Measurements from ENCODE around the gene KIAA1614. TPM values are rescaled to one million over a fixed set of nuclear protein-coding genes. Genes with fewer than 3 reads are reported as not detected.

Gene KIAA1614
- 1 to 10 TPM; 5.0 to 9.8 (median 7.7) TPM for polyA plus RNA-seq (ENCODE audit: insufficient read length in 4 of 4)

DNA sequence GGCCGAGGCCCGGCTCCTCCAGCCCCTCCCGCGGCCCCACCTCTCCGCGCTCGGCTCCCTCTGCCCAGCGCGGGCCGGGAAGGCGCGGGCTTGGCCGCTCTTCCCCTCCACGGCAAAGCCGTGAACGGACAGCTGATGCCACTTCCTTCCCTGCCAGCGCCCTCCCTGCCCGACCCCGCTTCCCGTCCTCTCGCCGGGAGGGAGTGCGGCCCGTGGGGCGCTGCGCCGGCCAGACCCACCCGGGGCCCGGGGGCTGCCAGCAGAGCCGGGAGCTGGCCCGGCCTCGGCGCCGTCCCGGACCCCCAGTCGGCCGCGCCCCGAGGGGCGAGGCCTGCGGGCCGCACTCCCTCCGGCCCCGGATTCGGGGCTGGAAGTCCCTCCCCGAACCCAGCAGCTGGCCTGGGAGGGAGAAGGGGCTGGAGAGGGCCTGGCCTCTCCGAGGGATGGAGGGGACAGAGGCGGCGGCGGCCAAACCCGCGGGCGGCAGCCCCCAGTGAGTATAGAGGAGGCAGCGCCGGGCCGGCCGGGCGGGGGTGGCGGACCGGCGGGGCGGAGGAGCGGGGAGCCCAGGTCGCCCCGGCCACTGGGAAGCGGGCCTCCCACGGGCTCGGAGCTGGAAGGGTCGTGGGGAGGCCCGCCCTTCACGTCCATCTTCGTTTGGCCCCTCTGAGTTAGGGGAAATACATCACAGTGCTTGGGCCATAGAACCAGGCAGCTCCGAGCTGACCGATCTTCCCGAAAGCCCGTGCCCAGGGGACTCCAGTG lies at the start of gene KIAA1614:
KIAA1614 (plus strand) TSS at position 97 of the 765 bp plus-strand sequence; CDS start at position 444, 347 bp downstream.
- no peak for DNase-seq (ENCODE audit: low read depth in 4 of 4, low spot score in 3 of 4)

DNA sequence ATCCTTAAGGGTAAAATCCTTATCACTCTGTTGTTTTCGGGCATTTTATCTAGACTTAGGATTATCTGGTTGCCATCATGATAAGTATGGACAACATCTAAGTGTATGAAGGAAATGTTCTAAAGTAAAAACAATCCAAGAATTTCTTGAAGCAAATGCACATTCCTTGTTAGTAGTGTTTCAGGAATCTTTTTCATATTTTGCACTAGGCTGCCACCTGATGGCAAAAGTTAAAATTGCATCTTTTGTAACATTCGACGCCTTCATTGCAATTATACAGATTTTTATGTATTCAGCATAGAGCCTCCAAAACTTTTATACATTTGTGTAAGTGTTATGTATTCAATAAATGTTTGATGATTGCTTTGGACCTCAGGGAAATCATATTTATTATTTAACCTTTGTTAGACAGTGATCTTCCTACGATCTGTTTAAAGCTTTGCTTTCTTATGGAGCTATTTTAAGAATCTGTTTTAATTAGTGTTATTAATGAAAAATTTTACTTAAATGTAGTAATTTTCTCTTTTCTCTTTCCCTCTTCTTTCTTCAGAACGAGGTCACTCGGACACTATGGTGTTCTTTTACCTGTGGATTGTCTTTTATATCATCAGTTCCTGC lies 49.4 kb upstream of the KIAA1614 start:
- peak in 1 of 4 donors; percentile 31 for DNase-seq (ENCODE audit: low read depth in 4 of 4, low spot score in 3 of 4)

DNA sequence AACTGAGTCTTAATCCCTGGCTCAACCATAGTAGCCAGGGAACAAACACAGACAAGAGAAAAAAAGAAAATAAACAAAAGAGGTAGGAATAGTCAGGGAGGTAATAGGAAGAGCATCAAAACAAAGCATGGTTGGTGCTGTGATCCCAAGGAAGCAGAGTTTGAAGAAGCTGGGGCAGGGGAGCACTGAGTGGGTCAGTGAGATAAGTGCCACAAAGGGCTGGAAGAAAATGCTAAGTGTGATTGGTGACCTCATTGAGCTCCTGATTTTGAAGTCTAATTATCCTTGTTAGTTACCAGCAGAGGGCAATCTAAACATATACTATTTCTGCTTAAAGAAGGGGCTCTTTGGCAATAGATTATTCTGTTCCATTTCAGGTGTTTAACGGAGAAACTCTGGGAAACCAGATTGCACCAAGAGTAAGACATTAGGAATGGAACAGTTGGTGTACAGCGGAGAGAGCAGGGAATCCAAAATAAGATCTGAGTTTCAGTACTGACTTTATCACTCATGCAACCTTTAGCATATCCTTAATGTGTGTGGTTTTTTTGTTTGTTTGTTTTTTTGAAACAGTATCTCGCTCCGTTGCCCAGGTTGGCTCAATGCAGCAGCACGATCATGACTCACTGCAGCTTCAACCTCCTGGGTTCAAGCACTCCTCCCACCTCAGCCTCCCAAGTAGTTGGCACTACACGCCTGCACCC lies 30.7 kb upstream of the KIAA1614 start:
- DNase-seq (ENCODE audit: low read depth in 4 of 4, low spot score in 3 of 4), result peak in 3 of 4 donors; percentile 29 to 41 (median 33)

GRCh38 chr1:180884588-180885300 lies 28.0 kb upstream of the KIAA1614 start:
- no peak for DNase-seq (ENCODE audit: low read depth in 4 of 4, low spot score in 3 of 4)

GRCh38 chr1:180886338-180886737 lies 26.4 kb upstream of the KIAA1614 start:
- DNase-seq (ENCODE audit: low read depth in 4 of 4, low spot score in 3 of 4), result no peak

DNA sequence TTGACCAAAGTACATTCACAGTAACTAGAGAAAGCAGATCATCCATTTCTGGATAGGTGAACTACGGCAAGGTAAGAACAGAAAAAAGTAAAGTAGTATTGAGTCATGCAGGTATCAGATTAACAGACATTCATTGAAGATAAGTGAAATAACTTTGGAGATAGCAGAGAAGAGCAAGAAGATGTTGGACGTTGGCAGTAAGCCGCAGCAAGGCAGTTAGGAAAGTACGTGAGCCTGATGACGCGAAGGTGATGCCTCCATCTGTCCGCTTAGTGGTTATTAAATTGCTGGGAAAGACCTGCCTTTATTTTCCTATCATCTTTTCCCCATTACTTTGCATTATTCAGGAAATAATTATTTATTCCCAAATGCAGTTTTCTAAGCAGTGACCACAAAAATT lies 24.9 kb upstream of the KIAA1614 start:
- no peak for DNase-seq (ENCODE audit: low read depth in 4 of 4, low spot score in 3 of 4)

- DNase-seq (ENCODE audit: low read depth in 4 of 4, low spot score in 3 of 4), result no peak
Observed at GRCh38 chr1:180888870-180889269, 23.8 kb upstream of the KIAA1614 start.

DNA sequence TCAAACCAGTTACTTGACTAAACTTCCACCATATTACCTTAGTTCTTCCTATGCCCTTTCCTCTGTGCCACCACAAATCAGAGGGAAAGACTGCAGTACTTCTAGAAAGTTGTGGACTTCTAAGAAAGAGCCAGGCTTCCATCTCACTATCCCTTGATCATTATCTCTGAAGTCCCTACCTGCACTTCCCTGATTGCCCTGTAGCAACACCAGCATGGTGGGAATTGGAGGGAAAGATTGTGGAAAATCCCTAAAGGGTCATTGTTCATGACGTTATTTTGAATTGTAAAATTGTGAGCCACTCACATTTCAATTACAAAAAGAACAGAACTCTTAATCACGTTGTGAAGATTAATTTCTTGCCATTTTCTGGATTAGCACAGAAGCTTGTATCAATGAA lies 23.4 kb upstream of the KIAA1614 start:
- no peak for DNase-seq (ENCODE audit: low read depth in 4 of 4, low spot score in 3 of 4)

DNA sequence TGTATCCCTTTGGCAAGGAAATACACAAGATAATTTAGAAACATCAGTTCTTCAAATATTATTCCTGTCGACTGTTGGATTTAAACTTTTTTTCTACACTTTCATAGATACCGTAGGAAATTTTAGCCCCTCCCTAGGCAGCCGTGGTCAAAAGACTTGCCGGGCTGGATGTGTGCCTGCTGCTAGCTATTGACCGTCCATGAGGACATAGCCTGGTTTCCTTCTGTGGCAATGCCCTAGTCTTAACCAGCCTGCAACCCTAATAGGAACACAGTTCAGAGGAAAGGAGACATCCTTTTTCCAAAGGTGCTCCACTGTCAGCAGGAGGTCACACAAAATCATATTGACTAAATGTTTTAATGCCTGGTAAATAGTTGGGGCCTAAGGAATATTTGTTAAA lies 20.4 kb upstream of the KIAA1614 start:
- DNase-seq (ENCODE audit: low read depth in 4 of 4, low spot score in 3 of 4), result no peak

GRCh38 chr1:180892675-180893074 lies 20.0 kb upstream of the KIAA1614 start:
- DNase-seq (ENCODE audit: low read depth in 4 of 4, low spot score in 3 of 4), result no peak

DNA sequence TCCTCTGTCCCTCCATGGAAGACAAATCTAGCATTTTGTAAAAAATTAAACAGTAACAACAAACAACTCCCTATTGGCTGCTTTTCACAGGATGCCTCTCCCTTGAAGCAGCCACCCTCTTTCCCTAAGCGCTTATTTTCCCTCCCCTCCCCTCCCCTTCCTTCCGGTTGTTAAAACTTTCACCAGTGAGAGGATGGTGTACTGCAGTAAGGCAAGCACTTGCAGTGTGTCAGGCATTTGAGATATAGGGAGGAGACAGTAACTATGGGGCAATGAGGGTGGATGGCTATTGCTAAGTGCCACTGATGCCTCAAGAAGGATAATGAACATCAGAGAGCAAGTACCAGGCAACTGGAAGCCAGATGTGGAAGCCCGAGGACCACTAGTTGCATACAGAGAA lies 19.1 kb upstream of the KIAA1614 start:
- DNase-seq (ENCODE audit: low read depth in 4 of 4, low spot score in 3 of 4), result no peak

GRCh38 chr1:180896161-180896560 lies 16.5 kb upstream of the KIAA1614 start:
- DNase-seq (ENCODE audit: low read depth in 4 of 4, low spot score in 3 of 4), result no peak

GRCh38 chr1:180898441-180899219 lies 14.1 kb upstream of the KIAA1614 start:
- no peak for DNase-seq (ENCODE audit: low read depth in 4 of 4, low spot score in 3 of 4)

DNA sequence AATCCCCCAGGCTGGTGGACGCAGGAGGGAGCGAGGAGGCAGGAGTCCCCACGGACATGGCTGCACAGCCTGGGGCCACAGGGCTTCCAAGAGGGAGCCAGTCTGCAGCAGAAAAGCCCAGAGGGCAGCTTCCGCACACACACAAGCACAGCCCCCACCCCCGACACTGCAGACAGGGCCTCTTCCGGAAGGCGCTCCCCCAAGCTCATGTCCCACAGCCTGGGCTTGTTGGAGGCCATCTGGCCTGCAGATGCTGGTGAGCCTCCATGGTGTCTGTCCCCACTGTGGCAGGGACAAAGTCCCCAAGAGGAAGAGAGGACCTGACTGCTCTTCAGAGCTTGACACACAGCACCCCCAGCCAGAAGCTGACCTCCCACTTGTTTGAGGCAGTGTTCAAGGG lies 13.4 kb upstream of the KIAA1614 start:
- DNase-seq (ENCODE audit: low read depth in 4 of 4, low spot score in 3 of 4), result no peak

DNA sequence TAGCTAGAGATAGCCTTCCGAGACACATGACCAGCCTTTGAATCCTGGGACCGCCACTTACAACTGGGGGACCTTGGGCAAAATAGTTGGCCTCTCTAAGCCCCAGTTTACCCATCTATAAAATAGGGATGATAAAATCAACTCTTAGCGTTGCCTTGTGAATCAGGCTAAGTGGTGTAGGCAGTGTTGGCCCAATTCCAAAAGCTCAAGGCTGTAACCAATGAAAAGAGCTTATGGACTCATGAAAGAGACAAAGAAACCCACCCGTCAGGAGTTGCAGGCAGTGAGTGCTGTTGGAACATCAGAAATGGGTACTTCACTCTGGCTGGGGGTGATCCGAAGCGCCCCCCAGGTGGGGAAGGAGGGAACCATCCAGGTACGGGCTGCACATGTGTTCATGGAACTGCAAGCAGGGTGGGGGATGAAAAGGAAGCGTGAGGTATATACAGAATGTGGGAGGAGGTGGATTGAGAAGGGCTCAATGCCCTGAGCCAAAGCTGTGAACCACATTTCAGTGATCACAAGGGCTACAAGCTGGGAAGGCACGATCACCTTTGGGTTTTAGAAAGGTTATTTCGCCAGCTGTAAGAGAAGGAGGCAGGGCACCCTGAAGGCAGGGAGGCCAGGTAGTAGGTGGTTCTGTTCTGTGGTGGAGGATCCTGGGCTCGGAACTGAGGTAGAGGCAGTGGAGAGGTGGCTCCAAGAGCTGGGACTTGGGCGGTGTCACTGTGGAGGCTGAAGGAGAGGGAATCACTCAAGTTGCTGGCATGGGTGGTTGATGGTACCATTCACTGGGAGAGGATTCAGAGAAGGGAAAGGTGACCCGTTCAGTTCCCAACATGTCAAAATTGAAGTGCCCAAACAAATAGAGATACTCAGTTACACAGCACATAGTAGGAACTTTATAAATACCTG lies 11.4 kb upstream of the KIAA1614 start:
- no peak for DNase-seq (ENCODE audit: low read depth in 4 of 4, low spot score in 3 of 4)

DNA sequence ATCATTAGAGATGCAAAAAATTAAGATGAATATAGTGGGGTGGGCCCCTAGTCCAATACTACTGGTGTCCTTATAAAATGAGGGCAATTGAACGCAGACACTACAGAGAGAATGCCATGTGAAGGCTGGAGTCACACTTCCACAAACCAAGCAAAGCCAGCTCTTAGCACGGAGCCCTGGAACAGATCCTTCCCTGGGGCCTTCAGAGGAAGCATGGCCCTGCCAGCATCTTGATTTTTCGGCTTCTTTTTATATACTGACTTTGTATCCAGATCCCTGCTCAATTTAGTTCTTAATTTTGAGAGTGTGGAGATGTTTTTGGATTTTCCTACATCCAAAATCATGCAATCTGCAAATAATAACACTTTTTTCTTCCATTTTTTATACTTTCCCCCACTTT lies 10.2 kb upstream of the KIAA1614 start:
- no peak for DNase-seq (ENCODE audit: low read depth in 4 of 4, low spot score in 3 of 4)

DNA sequence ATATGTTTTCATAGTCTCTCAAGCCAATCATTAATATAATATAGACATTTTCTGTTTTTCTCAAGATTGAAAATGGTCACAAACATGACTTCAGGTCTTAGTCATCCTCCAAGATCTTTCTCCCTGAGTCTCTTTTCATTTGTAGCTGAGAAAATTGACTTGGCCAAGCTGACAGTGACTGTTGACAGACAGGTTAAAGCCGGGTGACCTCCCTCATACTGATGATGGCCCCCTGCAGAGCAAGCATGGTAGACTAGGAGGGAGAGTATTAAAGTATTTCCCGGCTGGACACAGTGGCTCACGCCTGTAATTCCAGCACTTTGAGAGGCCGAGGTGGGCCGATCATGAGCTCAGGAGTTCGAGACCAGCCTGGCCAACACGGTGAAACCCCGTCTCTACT lies 6.8 kb upstream of the KIAA1614 start:
- DNase-seq (ENCODE audit: low read depth in 4 of 4, low spot score in 3 of 4), result no peak

GRCh38 chr1:180906511-180906910 lies 6.2 kb upstream of the KIAA1614 start:
- no peak for DNase-seq (ENCODE audit: low read depth in 4 of 4, low spot score in 3 of 4)

Measured in left renal pelvis (tissue), 4 donors.